GM12874 (cell line): ENCODE data around the gene APOO.

Experiments used
- TF ChIP-seq, protein P1 (sequence below): IDR thresholded peaks from 2 replicates; pipeline ENCODE4 v1.5.1; 2011; ENCODE audit warnings: low read depth, mild to moderate bottlenecking, control low read depth, low read length, moderate library complexity; ENCODE audit not compliant: insufficient read depth

Gene APOO

GRCh38 chrX:23888887-23889501, 18.7 kb downstream of the APOO start:
- TF ChIP-seq, protein P1, sequence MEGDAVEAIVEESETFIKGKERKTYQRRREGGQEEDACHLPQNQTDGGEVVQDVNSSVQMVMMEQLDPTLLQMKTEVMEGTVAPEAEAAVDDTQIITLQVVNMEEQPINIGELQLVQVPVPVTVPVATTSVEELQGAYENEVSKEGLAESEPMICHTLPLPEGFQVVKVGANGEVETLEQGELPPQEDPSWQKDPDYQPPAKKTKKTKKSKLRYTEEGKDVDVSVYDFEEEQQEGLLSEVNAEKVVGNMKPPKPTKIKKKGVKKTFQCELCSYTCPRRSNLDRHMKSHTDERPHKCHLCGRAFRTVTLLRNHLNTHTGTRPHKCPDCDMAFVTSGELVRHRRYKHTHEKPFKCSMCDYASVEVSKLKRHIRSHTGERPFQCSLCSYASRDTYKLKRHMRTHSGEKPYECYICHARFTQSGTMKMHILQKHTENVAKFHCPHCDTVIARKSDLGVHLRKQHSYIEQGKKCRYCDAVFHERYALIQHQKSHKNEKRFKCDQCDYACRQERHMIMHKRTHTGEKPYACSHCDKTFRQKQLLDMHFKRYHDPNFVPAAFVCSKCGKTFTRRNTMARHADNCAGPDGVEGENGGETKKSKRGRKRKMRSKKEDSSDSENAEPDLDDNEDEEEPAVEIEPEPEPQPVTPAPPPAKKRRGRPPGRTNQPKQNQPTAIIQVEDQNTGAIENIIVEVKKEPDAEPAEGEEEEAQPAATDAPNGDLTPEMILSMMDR, result no peak

DNA sequence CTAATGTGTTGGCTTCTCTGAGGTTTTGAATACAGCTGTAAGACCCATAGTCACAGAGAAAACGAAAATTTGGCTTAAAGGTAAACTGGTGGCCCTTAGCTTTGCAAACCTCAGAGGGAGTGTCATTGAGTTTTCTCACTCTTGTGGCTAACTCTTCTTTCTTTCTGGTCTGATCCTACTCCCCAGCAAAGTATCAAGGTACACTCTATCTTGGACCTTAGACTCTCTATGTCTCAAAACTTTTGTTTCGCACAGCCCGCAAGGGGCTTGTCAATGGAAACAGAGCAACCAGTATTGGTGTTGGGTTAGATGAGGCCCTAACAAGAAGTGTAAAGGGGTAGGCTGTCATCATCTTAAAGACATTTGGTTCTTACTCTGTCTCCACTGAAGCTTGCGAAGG, 19.8 kb downstream of the APOO start:
- TF ChIP-seq, protein P1, result no peak

DNA sequence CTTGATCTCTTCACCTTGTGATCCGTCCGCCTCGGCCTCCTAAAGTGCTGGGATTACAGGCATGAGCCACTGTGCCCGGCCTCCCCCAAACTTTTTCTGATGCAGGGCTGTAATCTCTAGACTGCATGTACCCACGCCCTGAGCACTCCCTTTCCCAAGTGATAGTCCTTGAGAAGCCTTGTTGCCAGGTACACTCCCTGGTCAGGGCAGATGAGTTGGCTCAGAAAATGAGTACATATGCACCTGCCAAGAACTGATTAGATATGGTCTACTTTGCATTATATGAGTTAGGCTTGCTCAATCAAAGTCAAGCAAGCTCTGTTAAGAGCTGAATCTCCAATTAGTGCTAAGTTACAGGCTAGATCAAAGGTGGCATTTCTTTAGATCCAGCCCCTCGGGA, 20.3 kb downstream of the APOO start:
- TF ChIP-seq, protein P1, result no peak

GRCh38 chrX:23885803-23886202, 21.9 kb downstream of the APOO start:
- TF ChIP-seq, protein P1, result no peak

DNA sequence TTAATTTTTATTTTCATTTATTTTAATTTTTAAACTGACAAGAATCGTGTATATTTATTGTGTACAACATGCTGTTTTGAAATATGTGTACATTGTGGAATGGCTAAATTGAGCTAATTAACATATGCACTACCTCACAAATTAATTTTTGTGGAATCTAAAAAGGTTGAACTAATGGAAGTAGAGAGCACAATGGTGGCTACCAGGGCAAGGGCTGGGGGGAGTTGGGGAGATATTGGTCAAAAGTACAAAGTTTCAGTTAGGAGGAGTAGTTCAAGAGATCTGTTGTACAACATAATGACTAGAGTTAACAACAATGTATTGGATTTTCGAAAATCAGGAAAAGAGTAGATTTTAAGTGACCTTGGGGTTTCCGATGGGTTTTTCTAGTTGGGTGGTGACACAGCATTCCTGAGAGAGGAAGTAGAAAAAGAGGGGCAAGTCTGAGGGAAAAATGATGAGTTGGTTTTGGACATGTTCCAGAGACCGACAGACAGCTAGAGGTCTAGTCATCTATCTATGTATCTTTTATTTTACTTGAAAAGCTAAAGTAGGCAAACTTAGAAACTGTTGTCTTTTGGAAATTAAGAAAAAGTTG, 23.2 kb downstream of the APOO start:
- TF ChIP-seq, protein P1, result no peak

GRCh38 chrX:23883737-23884354, 23.9 kb downstream of the APOO start:
- TF ChIP-seq, protein P1, result no peak

- TF ChIP-seq, protein P1, result no peak
Observed at GRCh38 chrX:23879380-23880090, 28.2 kb downstream of the APOO start.
